Right ventricle myocardium superior (tissue), 1 donor: ENCODE data around the gene VDR. TPM values are rescaled to one million over a fixed set of nuclear protein-coding genes. Genes with fewer than 3 reads are reported as not detected.

Experiments
- ATAC-seq: fragments of 200-7000 bp; cut with Tn5 transposase; one replicate; pipeline ENCODE4 v1.9.1; 2020; ENCODE audit warnings: mild to moderate bottlenecking; ENCODE audit not compliant: poor library complexity
- DNase-seq: peaks from one replicate; pipeline ENCODE4 v3.0.0-alpha.2; 2020
- intact Hi-C: fragments of 100-400 bp; cut with DNase I; formaldehyde crosslinking; loops from one replicate; pipeline ENCODE4 v1.11.2; 2022
- total RNA-seq: library from RNA; stranded (reverse); fragmentation: NEBNext Ultra II Directional; extraction: Animal tissue kit (Norgen Biotek cat#: 25700); gene quantifications from one replicate; pipeline ENCODE4 v1.2.1, GENCODE V29; 2021
- donor health status: DM: no; HTN: yes; CAD: no; lungs with severe emphysema.

VDR gene
- total RNA-seq, 1 donor from 2014 or later: 0.11 TPM

GRCh38 chr12:47901063-47901717 is 3.6 kb downstream of the VDR start:
- no peak for ATAC-seq
- peak; percentile 50 for DNase-seq
- intact Hi-C loops: loop anchor here (5.0 kb wide), 1 partner anchor 46 kb away; no protein-coding TSS in a partner anchor

DNA sequence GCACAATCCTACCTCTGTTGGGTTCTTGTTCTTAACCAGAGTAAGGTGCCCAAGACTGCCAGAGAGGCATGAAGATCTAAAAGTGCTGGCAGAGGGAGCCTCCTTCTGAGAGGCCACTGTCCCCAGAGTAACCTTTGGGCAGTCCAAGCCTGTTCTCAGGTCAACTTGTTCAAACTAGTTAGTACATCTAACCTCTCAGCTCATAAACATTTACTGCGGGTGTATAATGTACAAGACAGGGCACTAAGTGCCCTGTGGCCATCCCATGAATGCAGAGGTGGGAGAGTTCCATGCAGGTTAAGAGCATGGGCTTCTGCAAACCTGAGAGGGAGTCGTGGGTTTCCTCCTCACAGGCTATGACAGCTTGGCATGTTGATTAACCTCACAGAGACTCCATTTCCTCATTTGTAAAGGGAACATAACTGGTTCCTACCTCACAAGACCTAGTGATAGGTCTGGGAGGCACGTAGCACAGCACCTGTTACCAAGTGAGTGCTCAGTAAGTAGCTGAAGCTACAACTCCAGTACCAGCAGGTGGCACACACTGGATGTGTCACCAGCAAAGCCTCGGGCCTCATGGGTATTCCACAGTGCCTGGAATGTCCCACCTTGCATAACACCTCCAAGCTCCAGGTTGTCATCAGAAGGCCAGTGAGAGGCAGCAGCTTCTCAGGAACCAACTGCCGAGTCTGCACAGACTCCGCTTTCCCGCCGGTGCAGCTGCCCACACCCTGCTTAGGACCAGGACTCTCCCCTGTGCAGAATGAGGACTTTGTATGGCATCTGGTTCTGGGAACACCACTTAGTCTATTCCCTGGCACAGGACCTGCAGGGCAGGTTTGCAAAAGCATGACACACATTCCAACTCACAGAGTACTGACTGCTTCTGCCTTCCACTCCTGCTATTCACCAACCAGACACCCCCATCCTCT is 4.4 kb downstream of the VDR start:
- DNase-seq: no peak
- intact Hi-C loops: loop anchor here (5.0 kb wide), 1 partner anchor 47 kb away; no protein-coding TSS in a partner anchor
- ATAC-seq: peak; percentile 16

- DNase-seq (no peak), ATAC-seq (no peak)
- intact Hi-C loops: no loop called here
Measured at GRCh38 chr12:47899466-47899865, 5.3 kb downstream of the VDR start.

- DNase-seq (no peak), ATAC-seq (no peak)
- intact Hi-C loops: no loop called here
Measured at GRCh38 chr12:47896633-47897032, 8.2 kb downstream of the VDR start.

- ATAC-seq: no peak
- no peak for DNase-seq
- intact Hi-C loops: no loop called here
Measured at GRCh38 chr12:47896022-47896421, 8.8 kb downstream of the VDR start.

- ATAC-seq (no peak), DNase-seq (no peak)
- intact Hi-C loops: no loop called here
Measured at GRCh38 chr12:47894652-47895051, 10.1 kb downstream of the VDR start.

- intact Hi-C loops: no loop called here
- DNase-seq (no peak), ATAC-seq (no peak)
Measured at GRCh38 chr12:47894068-47894467, 10.7 kb downstream of the VDR start.

- intact Hi-C loops: no loop called here
- DNase-seq (no peak), ATAC-seq (no peak)
Measured at GRCh38 chr12:47892819-47893218, 12.0 kb downstream of the VDR start.

DNA sequence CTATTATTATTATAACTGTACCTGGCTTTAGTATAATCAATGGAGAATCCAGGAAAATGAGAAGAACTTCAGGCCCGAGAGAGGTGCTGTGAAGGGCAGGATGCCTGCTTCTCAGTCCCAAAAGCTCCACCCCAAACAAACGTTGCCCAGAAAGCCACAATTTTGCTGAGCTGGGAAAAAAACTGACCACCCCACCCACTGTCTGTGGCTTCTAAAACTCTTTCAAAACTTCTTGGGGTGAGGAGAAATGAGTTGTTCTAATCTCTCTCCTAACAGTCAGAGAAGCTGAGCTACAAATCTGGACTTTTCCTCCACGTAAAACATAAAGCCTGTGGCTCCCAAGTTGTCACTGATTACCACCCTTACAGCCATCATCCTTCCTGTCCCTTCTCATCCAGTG is 13.4 kb downstream of the VDR start:
- peak; percentile 42 for ATAC-seq
- intact Hi-C loops: no loop called here

DNA sequence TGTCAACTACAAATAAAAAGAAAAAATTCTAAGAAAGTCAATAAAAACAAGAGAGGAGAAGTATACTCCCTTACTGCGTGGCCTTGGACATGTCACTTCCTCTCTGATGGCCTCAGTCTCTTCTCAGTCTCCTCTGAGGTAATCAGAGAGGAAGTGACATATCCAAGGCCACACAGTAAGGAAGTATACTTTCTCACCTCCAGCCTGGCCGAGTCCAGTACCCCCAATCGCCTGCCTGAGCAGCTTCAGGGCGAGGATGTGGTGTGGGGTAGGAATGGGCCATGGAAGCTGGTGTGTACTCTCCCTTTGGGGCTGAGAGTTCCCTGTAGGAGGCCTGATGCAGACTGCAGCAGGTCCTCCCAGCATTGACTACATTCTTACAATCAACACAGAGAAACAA is 15.8 kb downstream of the VDR start:
- intact Hi-C loops: no loop called here
- ATAC-seq (no peak), DNase-seq (no peak)

More for the DNA sequence above, 13.4 kb downstream of the VDR start:
- DNase-seq: no peak

- DNase-seq: no peak
- intact Hi-C loops: no loop called here
- ATAC-seq: no peak
Measured at GRCh38 chr12:47888153-47888819, 16.5 kb downstream of the VDR start.

GRCh38 chr12:47887529-47887928 is 17.3 kb downstream of the VDR start:
- intact Hi-C loops: no loop called here
- ATAC-seq (no peak), DNase-seq (no peak)

DNA sequence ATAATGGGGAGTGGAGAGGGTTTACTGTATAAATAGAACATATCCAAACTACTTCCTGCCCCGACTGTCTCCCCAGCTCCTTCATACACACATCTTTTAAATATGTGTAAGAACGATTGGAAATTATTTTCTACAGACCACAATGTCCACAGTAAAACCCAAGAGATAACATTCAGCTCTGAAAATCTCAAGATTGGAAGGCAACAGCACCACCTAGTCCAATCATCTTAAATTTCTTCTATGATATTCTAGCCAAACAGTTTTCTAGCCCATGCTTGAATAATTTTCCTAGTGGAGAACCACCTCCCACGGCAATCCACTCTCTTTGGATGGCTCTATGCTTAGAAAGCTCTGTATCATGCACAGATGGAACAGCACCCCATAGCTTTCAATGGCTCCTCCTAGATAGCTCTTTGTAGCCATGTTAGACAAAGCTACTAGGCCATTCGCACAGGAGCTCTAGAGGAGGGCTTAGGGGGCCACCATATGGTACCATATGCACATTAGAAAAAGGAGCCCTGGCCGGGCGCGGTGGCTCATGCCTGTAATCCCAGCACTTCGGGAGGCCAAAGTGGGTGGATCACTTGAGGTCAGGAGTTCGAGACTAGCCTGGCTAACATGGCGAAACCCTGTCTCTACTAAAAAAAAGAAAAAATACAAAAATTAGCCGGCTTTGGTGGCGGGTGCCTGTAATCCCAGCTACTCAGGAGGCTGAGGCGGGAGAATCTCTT is 18.1 kb downstream of the VDR start:
- ATAC-seq (no peak), DNase-seq (no peak)
- intact Hi-C loops: no loop called here

- DNase-seq: no peak
- intact Hi-C loops: no loop called here
- no peak for ATAC-seq
Measured at GRCh38 chr12:47885566-47885965, 19.2 kb downstream of the VDR start.

DNA sequence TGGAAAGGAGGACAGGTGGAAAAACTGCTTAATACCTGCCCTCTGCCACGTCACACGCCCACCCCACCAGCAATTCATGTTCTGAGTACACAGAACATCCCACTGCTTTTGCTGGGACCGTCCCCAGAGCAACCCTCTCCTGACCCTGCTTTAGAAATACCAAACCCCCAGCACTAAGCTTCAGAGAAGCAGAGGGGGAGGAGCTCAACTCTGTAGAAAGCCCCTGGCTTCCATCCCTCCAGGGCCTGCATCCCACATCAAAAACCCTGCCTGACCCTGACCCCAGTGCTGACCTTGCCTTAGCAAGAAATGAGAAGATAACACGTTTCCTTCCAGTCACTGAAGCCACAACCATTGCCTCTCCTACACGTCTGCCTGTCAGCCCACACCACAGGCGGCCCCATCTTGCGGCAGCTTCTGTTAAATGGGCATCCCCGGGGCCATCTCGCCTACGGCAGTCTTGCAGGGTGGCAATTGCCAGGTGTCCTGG is 19.7 kb downstream of the VDR start:
- intact Hi-C loops: no loop called here
- ATAC-seq (no peak), DNase-seq (no peak)

- no peak for DNase-seq
- intact Hi-C loops: no loop called here
- no peak for ATAC-seq
Measured at GRCh38 chr12:47884501-47884900, 20.3 kb downstream of the VDR start.

DNA sequence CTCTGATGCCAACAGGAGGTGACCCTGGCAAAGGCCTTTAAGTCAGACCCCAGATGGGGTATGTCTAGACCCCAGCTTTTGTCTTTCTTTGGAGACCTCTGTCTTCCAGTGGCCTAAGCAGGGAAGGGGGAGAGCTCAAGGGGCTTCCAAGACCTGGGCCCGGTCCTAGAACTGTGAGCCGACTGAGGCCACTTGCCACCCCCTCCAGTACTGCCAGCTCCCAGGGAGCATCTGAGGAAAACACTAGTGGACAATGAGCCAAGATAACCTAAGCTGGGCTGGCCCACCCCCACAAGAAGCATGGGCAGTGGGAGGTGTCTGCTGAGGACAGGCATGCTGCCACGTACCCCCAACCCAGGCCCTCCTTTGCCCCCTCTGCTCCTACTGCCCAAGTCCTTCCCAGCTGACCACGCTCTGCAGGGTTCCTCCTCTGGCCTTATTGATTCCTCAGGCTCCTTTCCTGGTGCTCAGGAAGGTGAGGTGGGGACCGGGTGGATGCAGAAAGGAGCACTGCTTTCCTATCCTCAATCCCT is 21.1 kb downstream of the VDR start:
- DNase-seq: no peak
- no peak for ATAC-seq
- intact Hi-C loops: no loop called here

- peak; percentile 48 for ATAC-seq
- intact Hi-C loops: no loop called here
- peak; percentile 52 for DNase-seq
Measured at GRCh38 chr12:47882781-47883546, 21.8 kb downstream of the VDR start.
